HG03571 (cell line): Measurements from ENCODE around the gene TBXT.

ENCODE experiments used
- ATAC-seq: cut with Tn5 transposase; IDR thresholded peaks from one replicate; pipeline ENCODE4 v1.9.1; 2021; ENCODE audit not compliant: unreplicated experiment

The TBXT gene

GRCh38 chr6:166121726-166122125, 45.9 kb downstream of the TBXT start:
- no peak for ATAC-seq

DNA sequence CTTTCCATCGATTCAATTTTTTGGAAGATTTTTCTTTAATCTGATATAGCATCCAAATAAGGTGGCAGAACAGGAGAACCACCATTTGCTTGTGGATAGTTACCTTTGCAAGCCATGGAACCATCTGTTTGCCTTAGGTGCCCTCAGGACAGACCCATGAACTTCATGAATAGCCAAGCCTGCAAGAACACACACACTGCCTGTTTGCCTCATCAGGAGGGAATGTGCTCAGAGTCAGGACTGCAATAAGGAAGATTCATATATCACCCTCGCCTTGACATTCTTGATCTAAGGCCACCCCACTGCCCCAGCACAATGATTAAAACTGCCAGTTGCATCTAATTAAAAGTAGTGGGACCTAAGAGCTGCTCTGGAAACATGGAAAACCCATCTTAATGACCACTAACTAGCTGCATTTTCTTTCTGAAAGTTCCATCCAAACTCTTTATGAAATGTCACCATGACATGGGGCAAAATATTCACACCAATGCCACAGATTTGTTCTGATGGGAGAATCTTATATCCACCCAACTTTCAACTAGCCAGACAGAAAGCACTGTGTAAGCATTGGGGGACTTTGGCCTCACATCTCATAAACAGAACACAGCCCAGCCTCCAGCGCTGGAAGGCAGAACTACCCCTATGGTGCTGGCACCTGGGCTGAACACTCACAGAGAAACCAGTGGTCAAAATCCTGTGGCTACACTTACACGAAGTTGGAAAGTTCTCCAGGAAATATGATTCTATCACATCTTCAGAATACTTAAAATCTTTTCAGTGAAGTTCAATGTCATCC, 48.3 kb downstream of the TBXT start:
- ATAC-seq: no peak

DNA sequence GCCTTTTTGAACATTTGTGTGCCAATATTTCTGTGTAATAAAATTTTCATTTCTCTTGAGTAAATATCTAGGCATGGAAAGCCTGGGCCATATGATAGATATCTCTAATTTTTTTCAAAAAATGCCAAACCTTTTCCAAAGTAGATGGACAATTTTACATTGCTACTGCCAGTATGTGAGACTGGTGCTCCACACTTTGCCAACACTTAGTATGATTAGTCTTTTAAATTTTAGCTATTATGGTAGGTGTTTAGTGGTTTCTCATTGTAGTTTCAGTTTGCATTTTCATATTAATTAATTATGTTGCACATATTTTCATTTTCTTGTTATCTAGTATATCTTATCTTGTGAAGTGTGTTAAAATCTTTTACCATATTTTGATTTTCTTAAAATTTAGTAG, 52.0 kb downstream of the TBXT start:
- ATAC-seq: no peak

DNA sequence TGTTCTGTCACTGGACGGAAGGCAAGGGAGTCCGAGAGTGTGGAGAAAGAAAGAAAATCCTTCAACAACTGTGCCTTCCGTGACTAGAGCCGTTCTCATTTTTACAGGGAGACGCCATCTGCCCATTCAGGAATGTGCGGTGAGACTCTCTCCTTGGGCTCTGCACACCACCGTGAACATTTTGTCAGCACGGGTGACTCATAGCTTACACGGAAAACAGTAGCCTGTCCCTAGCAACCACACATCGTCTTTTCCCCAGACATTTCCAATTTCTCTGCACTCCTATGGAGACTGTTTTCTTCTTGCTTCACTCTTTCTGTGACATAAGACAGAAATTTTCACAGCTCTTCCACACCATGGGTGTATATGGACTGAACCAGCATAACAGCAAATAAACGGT, 55.1 kb downstream of the TBXT start:
- no peak for ATAC-seq

DNA sequence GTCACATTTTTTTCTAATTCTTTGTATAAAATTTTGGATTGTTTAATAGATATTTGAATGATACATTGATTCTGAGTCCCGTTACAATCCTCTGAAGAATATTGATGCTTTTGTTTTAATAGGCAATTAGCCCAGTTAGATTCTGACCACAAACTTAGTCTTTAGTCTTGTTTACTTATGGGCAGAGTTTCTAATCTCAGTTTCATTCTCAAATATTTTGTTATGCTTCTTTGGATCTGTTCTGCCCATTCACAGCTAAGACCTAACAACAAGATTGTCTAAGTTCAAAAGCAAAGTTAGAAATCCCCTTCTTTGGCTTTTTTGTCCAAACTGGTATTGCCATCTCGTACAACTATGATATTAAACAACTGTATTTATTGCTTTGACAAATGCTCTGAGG, 58.0 kb downstream of the TBXT start:
- no peak for ATAC-seq
